Measurements from ENCODE around the gene C17orf58.
"Not testable (repeated sequence)": the region's sequence is repeated elsewhere in the genome, so short reads cannot be mapped to it uniquely, and the experiment has no call there.

C17orf58 gene

DNA sequence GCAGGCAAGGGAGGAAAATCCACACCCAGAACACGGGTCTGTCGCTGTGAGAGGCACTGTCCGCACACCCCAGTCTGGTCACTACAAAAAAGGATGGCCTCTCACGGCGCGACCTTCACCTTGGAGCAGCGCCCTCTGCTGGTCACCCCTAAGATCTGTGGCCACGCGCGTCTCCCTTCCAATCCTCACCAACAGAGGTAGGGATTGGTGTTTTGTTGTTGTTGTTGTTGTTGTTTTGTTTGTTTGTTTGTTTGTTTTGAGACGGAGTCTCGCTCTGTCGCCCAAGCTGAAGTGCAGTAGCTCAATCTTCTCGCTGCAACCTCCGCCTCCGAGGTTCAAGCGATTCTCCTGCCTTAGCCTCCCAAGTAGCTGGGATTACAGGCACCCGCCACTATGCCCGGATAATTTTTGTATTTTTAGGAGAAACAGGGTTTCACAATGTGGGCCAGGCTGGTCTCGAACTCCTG lies 15.0 kb upstream of the C17orf58 start:
- in situ Hi-C loops (cut with HindIII; ENCODE audit: low pct_ligation_motif_present, low pct_unique_long_range_greater_than_20kb, low sequenced_read_pairs), result no loop called here
- DNase-seq, result peak; percentile 45

GRCh38 chr17:68006797-68007196 lies 10.5 kb upstream of the C17orf58 start:
- no peak for DNase-seq
- in situ Hi-C loops (cut with HindIII; ENCODE audit: low pct_ligation_motif_present, low pct_unique_long_range_greater_than_20kb, low sequenced_read_pairs), result no loop called here

DNA sequence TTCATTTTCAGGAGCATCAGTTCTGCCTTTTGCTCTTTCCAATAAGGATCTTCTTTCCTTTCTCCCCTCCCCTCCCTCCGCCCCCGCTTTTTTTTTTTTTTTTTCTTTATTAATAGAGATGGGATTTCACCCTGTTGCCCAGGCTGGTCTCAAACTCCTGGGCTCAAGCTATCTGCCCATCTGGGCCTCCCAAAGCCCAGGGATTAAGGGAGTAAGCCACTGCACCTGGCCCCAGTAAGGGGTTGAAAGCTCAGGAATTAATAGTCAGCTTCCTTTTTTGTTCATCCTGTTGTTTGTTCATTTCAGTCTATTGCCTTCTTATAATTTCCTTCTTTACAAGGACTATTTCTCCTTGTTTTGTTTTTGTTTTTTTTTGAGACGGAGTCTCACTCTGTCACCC lies 7.9 kb upstream of the C17orf58 start:
- DNase-seq, result no peak
- in situ Hi-C loops (cut with HindIII; ENCODE audit: low pct_ligation_motif_present, low pct_unique_long_range_greater_than_20kb, low sequenced_read_pairs), result no loop called here

GRCh38 chr17:67999291-67999911 lies 3.1 kb upstream of the C17orf58 start:
- peak; percentile 11 for DNase-seq
- in situ Hi-C loops (cut with HindIII; ENCODE audit: low pct_ligation_motif_present, low pct_unique_long_range_greater_than_20kb, low sequenced_read_pairs), result no loop called here

GRCh38 chr17:67998466-67998865 lies 2.2 kb upstream of the C17orf58 start:
- in situ Hi-C loops (cut with HindIII; ENCODE audit: low pct_ligation_motif_present, low pct_unique_long_range_greater_than_20kb, low sequenced_read_pairs), result no loop called here
- no peak for DNase-seq

- in situ Hi-C loops (cut with HindIII; ENCODE audit: low pct_ligation_motif_present, low pct_unique_long_range_greater_than_20kb, low sequenced_read_pairs), result no loop called here
- peak; percentile 29 for DNase-seq
Observed at GRCh38 chr17:67995570-67996263, 552 bp downstream of the C17orf58 start.

GRCh38 chr17:67994817-67995569 lies 1.3 kb downstream of the C17orf58 start:
- DNase-seq, result peak; percentile 78
- in situ Hi-C loops (cut with HindIII; ENCODE audit: low pct_ligation_motif_present, low pct_unique_long_range_greater_than_20kb, low sequenced_read_pairs), result no loop called here

DNA sequence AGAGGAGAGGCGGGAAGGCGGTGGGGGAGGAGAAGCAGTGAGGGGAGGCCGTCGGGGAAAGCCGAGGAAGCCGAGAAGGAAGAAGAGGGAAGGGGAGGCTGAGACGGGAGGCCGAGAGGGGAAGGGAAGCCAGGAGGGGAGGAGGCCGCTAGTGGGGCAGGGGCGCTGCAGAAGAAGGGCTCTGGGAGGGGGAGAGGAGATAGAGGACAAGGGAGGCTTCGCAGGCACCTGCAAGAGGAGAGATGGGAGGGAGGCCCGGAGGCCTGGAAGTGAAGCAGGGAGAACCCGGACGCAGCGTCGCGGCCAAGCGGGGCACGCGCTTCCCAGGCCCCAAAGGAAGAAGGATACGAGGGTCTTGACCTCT lies 2.3 kb downstream of the C17orf58 start:
- DNase-seq, result peak; percentile 31
- in situ Hi-C loops (cut with HindIII; ENCODE audit: low pct_ligation_motif_present, low pct_unique_long_range_greater_than_20kb, low sequenced_read_pairs), result no loop called here

- in situ Hi-C loops (cut with HindIII; ENCODE audit: low pct_ligation_motif_present, low pct_unique_long_range_greater_than_20kb, low sequenced_read_pairs), result no loop called here
- peak; percentile 89 for DNase-seq
Observed at GRCh38 chr17:67993153-67993997, 2.9 kb downstream of the C17orf58 start.

DNA sequence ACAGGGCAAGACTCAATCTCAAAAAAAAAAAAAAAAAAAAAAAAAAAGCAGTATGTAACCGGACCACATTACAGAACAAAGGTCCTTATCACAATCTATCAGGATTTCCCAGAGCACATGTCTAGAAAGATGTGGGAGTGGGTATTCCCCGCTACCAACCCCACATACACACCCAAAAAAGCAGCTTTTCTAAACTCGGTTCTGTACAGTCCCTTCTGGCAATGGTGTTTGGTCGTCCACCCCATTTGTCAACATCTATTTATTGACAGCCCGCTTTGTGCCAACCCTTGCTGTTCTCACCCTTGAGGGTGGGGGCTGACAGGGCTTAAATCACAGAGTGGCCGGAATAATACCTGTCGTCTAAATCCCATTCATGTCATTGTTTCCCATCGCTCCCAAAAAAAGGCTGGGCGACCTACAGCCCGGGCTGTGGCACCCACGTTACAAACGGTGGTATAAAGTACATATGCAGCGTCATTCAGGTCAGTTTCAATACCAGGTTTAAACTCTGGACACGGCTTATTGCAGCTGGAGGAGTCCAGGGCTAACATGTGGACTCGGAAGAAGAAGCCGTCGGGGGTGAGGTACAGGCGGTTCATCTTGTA lies 3.6 kb downstream of the C17orf58 start:
- DNase-seq, result no peak
- in situ Hi-C loops (cut with HindIII; ENCODE audit: low pct_ligation_motif_present, low pct_unique_long_range_greater_than_20kb, low sequenced_read_pairs), result no loop called here

GRCh38 chr17:67990909-67991308 lies 5.4 kb downstream of the C17orf58 start:
- DNase-seq, result no peak
- in situ Hi-C loops (cut with HindIII; ENCODE audit: low pct_ligation_motif_present, low pct_unique_long_range_greater_than_20kb, low sequenced_read_pairs), result no loop called here

DNA sequence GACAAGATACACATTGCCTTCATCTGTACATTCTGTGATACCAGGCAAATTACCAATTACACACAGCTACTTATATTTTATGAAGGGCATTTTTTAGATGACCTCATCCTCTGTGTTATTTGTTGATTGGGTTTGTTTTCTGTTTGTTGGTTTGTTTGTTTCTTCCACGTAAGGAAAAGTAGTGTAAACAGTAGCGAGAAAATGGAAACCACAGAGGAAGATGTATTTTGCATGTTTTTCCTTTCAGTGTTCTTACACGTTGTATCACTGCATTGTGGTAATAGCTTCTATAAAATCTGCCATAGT lies 12.9 kb downstream of the C17orf58 start:
- in situ Hi-C loops (cut with HindIII; ENCODE audit: low pct_ligation_motif_present, low pct_unique_long_range_greater_than_20kb, low sequenced_read_pairs), result no loop called here
- DNase-seq, result no peak

- DNase-seq, result no peak
- in situ Hi-C loops (cut with HindIII; ENCODE audit: low pct_ligation_motif_present, low pct_unique_long_range_greater_than_20kb, low sequenced_read_pairs), result no loop called here
Observed at GRCh38 chr17:67982686-67983382, 13.4 kb downstream of the C17orf58 start.

GRCh38 chr17:67982034-67982640 lies 14.1 kb downstream of the C17orf58 start:
- no peak for DNase-seq
- in situ Hi-C loops (cut with HindIII; ENCODE audit: low pct_ligation_motif_present, low pct_unique_long_range_greater_than_20kb, low sequenced_read_pairs), result no loop called here

GRCh38 chr17:67980883-67981282 lies 15.4 kb downstream of the C17orf58 start:
- in situ Hi-C loops (cut with HindIII; ENCODE audit: low pct_ligation_motif_present, low pct_unique_long_range_greater_than_20kb, low sequenced_read_pairs); DNase-seq: not testable (repeated sequence)

GRCh38 chr17:67980456-67980855 lies 15.8 kb downstream of the C17orf58 start:
- DNase-seq, result no peak
- in situ Hi-C loops (cut with HindIII; ENCODE audit: low pct_ligation_motif_present, low pct_unique_long_range_greater_than_20kb, low sequenced_read_pairs), result no loop called here

- DNase-seq; in situ Hi-C loops (cut with HindIII; ENCODE audit: low pct_ligation_motif_present, low pct_unique_long_range_greater_than_20kb, low sequenced_read_pairs): not testable (repeated sequence)
Observed at GRCh38 chr17:67976306-67976705, 20.0 kb downstream of the C17orf58 start.
